DND-41 (cell line): ENCODE data around the gene PDE1A.

Experiments used
- EZH2 ChIP-seq: IDR thresholded peaks from 3 replicates; pipeline ENCODE4 v1.6.1; 2012; ENCODE audit warnings: borderline replicate concordance, low read depth, mild to moderate bottlenecking, moderate library complexity, low read length, inconsistent platforms; ENCODE audit not compliant: severe bottlenecking
- TF ChIP-seq, protein P1 (sequence below): IDR thresholded peaks from 2 replicates; pipeline ENCODE4 v1.5.1; 2012; ENCODE audit warnings: borderline replicate concordance, low read length, moderate library complexity, mild to moderate bottlenecking; ENCODE audit not compliant: poor library complexity, severe bottlenecking; ENCODE audit errors: extremely low read depth

DNA sequence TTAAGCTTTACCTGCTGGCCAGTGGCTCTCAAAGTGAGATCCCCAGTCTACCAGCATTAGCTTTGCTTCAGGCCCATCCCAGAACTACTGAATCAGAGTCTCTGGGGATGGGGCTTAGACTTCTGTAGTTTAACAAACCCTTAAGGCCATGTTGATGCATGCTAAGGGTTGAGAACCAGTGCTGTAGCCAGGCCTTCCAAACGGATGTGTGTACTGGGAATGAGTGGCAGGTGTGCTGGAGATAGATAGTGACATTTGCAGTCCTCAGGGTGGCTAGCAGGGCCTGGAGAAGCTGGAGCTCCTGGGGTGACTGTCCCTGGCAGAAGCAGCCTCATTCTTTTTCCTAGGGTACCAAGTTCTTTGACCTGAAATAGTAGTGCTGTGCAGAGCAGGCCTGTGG, 292.6 kb downstream of the PDE1A start:
- TF ChIP-seq, protein P1, sequence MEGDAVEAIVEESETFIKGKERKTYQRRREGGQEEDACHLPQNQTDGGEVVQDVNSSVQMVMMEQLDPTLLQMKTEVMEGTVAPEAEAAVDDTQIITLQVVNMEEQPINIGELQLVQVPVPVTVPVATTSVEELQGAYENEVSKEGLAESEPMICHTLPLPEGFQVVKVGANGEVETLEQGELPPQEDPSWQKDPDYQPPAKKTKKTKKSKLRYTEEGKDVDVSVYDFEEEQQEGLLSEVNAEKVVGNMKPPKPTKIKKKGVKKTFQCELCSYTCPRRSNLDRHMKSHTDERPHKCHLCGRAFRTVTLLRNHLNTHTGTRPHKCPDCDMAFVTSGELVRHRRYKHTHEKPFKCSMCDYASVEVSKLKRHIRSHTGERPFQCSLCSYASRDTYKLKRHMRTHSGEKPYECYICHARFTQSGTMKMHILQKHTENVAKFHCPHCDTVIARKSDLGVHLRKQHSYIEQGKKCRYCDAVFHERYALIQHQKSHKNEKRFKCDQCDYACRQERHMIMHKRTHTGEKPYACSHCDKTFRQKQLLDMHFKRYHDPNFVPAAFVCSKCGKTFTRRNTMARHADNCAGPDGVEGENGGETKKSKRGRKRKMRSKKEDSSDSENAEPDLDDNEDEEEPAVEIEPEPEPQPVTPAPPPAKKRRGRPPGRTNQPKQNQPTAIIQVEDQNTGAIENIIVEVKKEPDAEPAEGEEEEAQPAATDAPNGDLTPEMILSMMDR, result no peak
- TF ChIP-seq EZH2, result no peak
